ENCODE results near the gene ENG.
"Not testable (repeated sequence)": the region's sequence is repeated elsewhere in the genome, so short reads cannot be mapped to it uniquely, and the experiment has no call there.

The ENG gene

GRCh38 chr9:127847833-127848755 lies 6.4 kb downstream of the ENG start:
- in situ Hi-C loops (cut with MboI; ENCODE audit: low sequenced_read_pairs): no loop called here

- in situ Hi-C loops (cut with MboI; ENCODE audit: low sequenced_read_pairs): no loop called here
Measured at GRCh38 chr9:127847178-127847510, 7.3 kb downstream of the ENG start.

GRCh38 chr9:127846443-127847177 lies 7.8 kb downstream of the ENG start:
- in situ Hi-C loops (cut with MboI; ENCODE audit: low sequenced_read_pairs): no loop called here

GRCh38 chr9:127845619-127846018 lies 8.8 kb downstream of the ENG start:
- in situ Hi-C loops (cut with MboI; ENCODE audit: low sequenced_read_pairs): not testable (repeated sequence)

GRCh38 chr9:127844821-127845359 lies 9.6 kb downstream of the ENG start:
- in situ Hi-C loops (cut with MboI; ENCODE audit: low sequenced_read_pairs): no loop called here

GRCh38 chr9:127841087-127841835 lies 13.2 kb downstream of the ENG start:
- in situ Hi-C loops (cut with MboI; ENCODE audit: low sequenced_read_pairs): no loop called here

- in situ Hi-C loops (cut with MboI; ENCODE audit: low sequenced_read_pairs): no loop called here
Measured at GRCh38 chr9:127838375-127839078, 15.9 kb downstream of the ENG start.

- in situ Hi-C loops (cut with MboI; ENCODE audit: low sequenced_read_pairs): no loop called here
Measured at GRCh38 chr9:127837346-127837745, 17.1 kb downstream of the ENG start.

GRCh38 chr9:127836561-127836960 lies 17.9 kb downstream of the ENG start:
- in situ Hi-C loops (cut with MboI; ENCODE audit: low sequenced_read_pairs): not testable (repeated sequence)

- in situ Hi-C loops (cut with MboI; ENCODE audit: low sequenced_read_pairs): no loop called here
Measured at GRCh38 chr9:127835991-127836516, 18.4 kb downstream of the ENG start.

GRCh38 chr9:127833555-127833954 lies 20.9 kb downstream of the ENG start:
- in situ Hi-C loops (cut with MboI; ENCODE audit: low sequenced_read_pairs): no loop called here

GRCh38 chr9:127832248-127832647 lies 22.2 kb downstream of the ENG start:
- in situ Hi-C loops (cut with MboI; ENCODE audit: low sequenced_read_pairs): no loop called here

GRCh38 chr9:127829205-127829906 lies 25.1 kb downstream of the ENG start:
- in situ Hi-C loops (cut with MboI; ENCODE audit: low sequenced_read_pairs): no loop called here

- in situ Hi-C loops (cut with MboI; ENCODE audit: low sequenced_read_pairs): no loop called here
Measured at GRCh38 chr9:127828262-127829031, 26.0 kb downstream of the ENG start.

GRCh38 chr9:127826253-127826913 lies 28.1 kb downstream of the ENG start:
- in situ Hi-C loops (cut with MboI; ENCODE audit: low sequenced_read_pairs): no loop called here

GRCh38 chr9:127825319-127826051 lies 29.0 kb downstream of the ENG start:
- in situ Hi-C loops (cut with MboI; ENCODE audit: low sequenced_read_pairs): no loop called here

GRCh38 chr9:127822108-127822507 lies 32.4 kb downstream of the ENG start:
- in situ Hi-C loops (cut with MboI; ENCODE audit: low sequenced_read_pairs): no loop called here

- in situ Hi-C loops (cut with MboI; ENCODE audit: low sequenced_read_pairs): no loop called here
Measured at GRCh38 chr9:127818574-127818973, 35.9 kb downstream of the ENG start.

All from HL-60/S4 treated with phorbol 12-myristate 13-acetate at 8.2 ng/mL for 4 days and 3 days (cell line).